K562 (cell line): Measurements from ENCODE around the gene MLLT3. TPM values are rescaled to one million over a fixed set of nuclear protein-coding genes. Genes with fewer than 3 reads are reported as not detected.

Experiments used
- ATAC-seq: fragments of 200-7000 bp; cut with Tn5 transposase; 3 replicates; pipeline ENCODE4 v1.9.1; 2020; ENCODE audit warnings: moderate library complexity
- BruUV-seq: library from RNA; stranded (reverse); fragments of 400-500 nt; replicated peaks from 2 replicates; lab custom pipeline; 2021; lab: Mats Ljungman, UMichigan
- CTCF ChIA-PET: fragments of 300-600 bp; formaldehyde crosslinking; extraction: SDS; loops from one replicate; lab custom pipeline; 2021; ENCODE audit warnings: low intra/inter-chr PET ratio; lab: Yijun Ruan, JAX
- POLR2A ChIA-PET: fragments of 300-600, 350-650 bp; sonication (Branson Sonifier 250); formaldehyde crosslinking; extraction: SDS; loops from one replicate; lab custom pipeline; 2021; ENCODE audit warnings: antibody characterized with exemption, inconsistent platforms; lab: Yijun Ruan, JAX
- DNase-seq, 4 experiments: peaks; one replicate each; pipeline versions ENCODE4 v3.0.0 to v3.0.0-alpha.2; 2011 to 2018; ENCODE audit warnings: low spot score in 3 of 4, mixed read lengths in 3 of 4; ENCODE audit errors: extremely low read depth in 1 of 4
- FAIRE-seq: peaks from 2 replicates; lab custom pipeline; 2011; peaks lifted over from hg19 to GRCh38; lab: Jason Lieb, UNC
- H2AFZ ChIP-seq: 2 replicates; pipeline ENCODE4 v1.6.0; 2011; ENCODE audit warnings: low read depth, low read length, control low read depth, inconsistent platforms
- H3K27ac ChIP-seq: fragments of 200-600 bp; 3 replicates; pipeline ENCODE4 v1.8.0; 2011; ENCODE audit warnings: low read depth, mild to moderate bottlenecking, control low read depth, inconsistent platforms, low read length, moderate library complexity, mixed read lengths; ENCODE audit errors: extremely low read depth
- H3K27me3 ChIP-seq, 2 experiments: fragments of 300-600 bp in 1 of 2; 2 replicates in 1 of 2; 3 replicates in 1 of 2; pipeline versions ENCODE4 v1.6.0 to v1.8.0; 2011; ENCODE audit warnings: inconsistent platforms in 2 of 2, low read length in 2 of 2, mild to moderate bottlenecking in 1 of 2, mixed read lengths in 1 of 2, moderate library complexity in 1 of 2; ENCODE audit not compliant: control insufficient read depth in 2 of 2, insufficient read depth in 2 of 2
- H3K36me3 ChIP-seq: fragments of 300-600 bp; 3 replicates; pipeline ENCODE4 v1.8.0; 2011; ENCODE audit warnings: mild to moderate bottlenecking, low read length, inconsistent platforms; ENCODE audit not compliant: control insufficient read depth, insufficient read depth
- H3K4me1 ChIP-seq, 2 experiments: fragments of 200-600 bp in 1 of 2; replicated peaks in 1 of 2; 2 replicates in 1 of 2; 3 replicates in 1 of 2; pipeline versions ENCODE4 v1.5.1 to v1.8.0; 2011; ENCODE audit warnings: inconsistent platforms in 2 of 2, low read length in 2 of 2, mild to moderate bottlenecking in 1 of 2, mixed read lengths in 1 of 2, moderate library complexity in 1 of 2; ENCODE audit not compliant: control insufficient read depth in 2 of 2, insufficient read depth in 2 of 2
- H3K4me2 ChIP-seq: 2 replicates; pipeline ENCODE4 v1.6.1; 2011; ENCODE audit warnings: low read length, control low read depth, inconsistent platforms, mixed read lengths; ENCODE audit not compliant: insufficient read depth
- H3K4me3 ChIP-seq: fragments of 200-600 bp; sonication (generic), shearing (Covaris generic); 2 replicates; pipeline ENCODE4 v1.5.1; 2016; ENCODE audit warnings: control low read depth, inconsistent platforms
- H3K79me2 ChIP-seq: fragments of 200-600 bp; 3 replicates; pipeline ENCODE4 v1.8.0; 2011; ENCODE audit warnings: low read length, inconsistent platforms; ENCODE audit not compliant: control insufficient read depth, insufficient read depth
- H3K9ac ChIP-seq, 2 experiments: 2 replicates each; pipeline versions ENCODE4 v1.6.0 to v1.6.1; 2011; ENCODE audit warnings: low read depth in 2 of 2, low read length in 2 of 2, control low read depth in 1 of 2, inconsistent platforms in 1 of 2, mild to moderate bottlenecking in 1 of 2, mixed read lengths in 1 of 2; ENCODE audit not compliant: insufficient read depth in 1 of 2
- H3K9me1 ChIP-seq: one replicate; pipeline ENCODE4 v1.6.0; 2011; ENCODE audit warnings: inconsistent platforms, mild to moderate bottlenecking, low read length, moderate library complexity; ENCODE audit not compliant: control insufficient read depth, insufficient read depth
- H3K9me3 ChIP-seq: replicated peaks from 2 replicates; pipeline ENCODE4 v1.5.1; 2011; ENCODE audit warnings: low read depth, low read length, inconsistent platforms; ENCODE audit not compliant: control insufficient read depth, insufficient read depth
- H4K20me1 ChIP-seq: replicated peaks from 2 replicates; pipeline ENCODE4 v1.6.1; 2011; ENCODE audit warnings: low read length, inconsistent platforms, mixed read lengths; ENCODE audit not compliant: control insufficient read depth, insufficient read depth
- BCOR ChIP-seq: fragments of 450-650 bp; IDR thresholded peaks from 2 replicates; pipeline ENCODE4 v1.6.1; 2016
- BRD9 ChIP-seq: fragments of 450-650 bp; IDR thresholded peaks from 2 replicates; pipeline ENCODE4 v1.6.1; 2018; ENCODE audit warnings: low read depth; ENCODE audit not compliant: partially characterized antibody
- C11orf30 ChIP-seq: fragments of 450-650 bp; IDR thresholded peaks from 2 replicates; pipeline ENCODE4 v1.6.1; 2016; ENCODE audit warnings: low read depth, mild to moderate bottlenecking
- EHMT2 ChIP-seq: fragments of 450-650 bp; IDR thresholded peaks from 2 replicates; pipeline ENCODE4 v1.6.1; 2018; ENCODE audit warnings: antibody characterized with exemption
- FIP1L1 ChIP-seq: fragments of 200-400 bp; formaldehyde crosslinking; IDR thresholded peaks from 2 replicates; pipeline ENCODE4 v1.6.1; 2018; ENCODE audit warnings: mild to moderate bottlenecking, low read depth, low read length; ENCODE audit not compliant: poor library complexity, severe bottlenecking
- GTF2F1 ChIP-seq: IDR thresholded peaks from 2 replicates; pipeline ENCODE4 v1.6.1; 2011; ENCODE audit warnings: low read depth, low read length, improper control_type of control experiment
- HSF4 ChIP-seq: fragments of 250-450 bp; sonication (Bioruptor Pico); IDR thresholded peaks from 2 replicates; pipeline ENCODE4 v2.1.2; 2022; ENCODE audit warnings: mild to moderate bottlenecking, moderate library complexity, borderline replicate concordance
- LARP7 ChIP-seq: fragments of 450-650 bp; IDR thresholded peaks from 2 replicates; pipeline ENCODE4 v1.6.1; 2016
- NFRKB ChIP-seq: fragments of 450-650 bp; IDR thresholded peaks from 2 replicates; pipeline ENCODE4 v1.6.1; 2016; ENCODE audit warnings: low read depth
- POLR3A ChIP-seq: IDR thresholded peaks from 2 replicates; pipeline ENCODE4 v1.6.1; 2011; ENCODE audit warnings: borderline replicate concordance, mild to moderate bottlenecking, moderate library complexity; ENCODE audit not compliant: insufficient read length, insufficient read depth; ENCODE audit errors: extremely low read depth
- PPARD ChIP-seq: fragments of 250-450 bp; sonication (Bioruptor Pico); IDR thresholded peaks from 2 replicates; pipeline ENCODE4 v1.8.0; 2022; ENCODE audit warnings: inconsistent platforms, mild to moderate bottlenecking, moderate library complexity
- RAD51 ChIP-seq: fragments of 450-650 bp; IDR thresholded peaks from 2 replicates; pipeline ENCODE4 v1.7.1; 2016; ENCODE audit warnings: low read depth, mild to moderate bottlenecking, borderline replicate concordance
- RBM14 ChIP-seq: fragments of 200-400 bp; formaldehyde crosslinking; IDR thresholded peaks from 2 replicates; pipeline ENCODE4 v1.6.1; 2018; ENCODE audit warnings: low read depth, mild to moderate bottlenecking, low read length, moderate library complexity, borderline replicate concordance; ENCODE audit not compliant: insufficient read depth
- SETDB1 ChIP-seq: IDR thresholded peaks from one replicate; pipeline ENCODE4 v1.6.1; 2012; ENCODE audit warnings: low read length, control low read depth, inconsistent platforms
- ZNF263 ChIP-seq: sonication (generic); formaldehyde crosslinking; IDR thresholded peaks from 2 replicates; pipeline ENCODE4 v1.8.0; 2022; ENCODE audit warnings: mild to moderate bottlenecking, missing genetic modification reagents, borderline replicate concordance
- ZNF431 ChIP-seq: sonication (generic); formaldehyde crosslinking; IDR thresholded peaks from 2 replicates; pipeline ENCODE4 v1.8.0; 2022; ENCODE audit warnings: mild to moderate bottlenecking, missing genetic modification reagents
- ZNF75A ChIP-seq: fragments of 450-650 bp; formaldehyde crosslinking; IDR thresholded peaks from 2 replicates; pipeline ENCODE4 v1.4.0; 2020; ENCODE audit warnings: mild to moderate bottlenecking
- ZNF785 ChIP-seq: fragments of 250-450 bp; sonication (Bioruptor Pico); IDR thresholded peaks from 2 replicates; pipeline ENCODE4 v1.4.0; 2020; ENCODE audit warnings: mild to moderate bottlenecking
- WGBS: fragments of 100-300 bp; shearing (Covaris generic); methylation state at CpG from one replicate; pipeline ENCODE4 v1.1.6; 2016; ENCODE audit warnings: low coverage, mixed read lengths; ENCODE audit not compliant: insufficient coverage; ENCODE audit errors: missing lambda C conversion rate; 5-methylcytosine and 5-hydroxymethylcytosine counted together
- in situ Hi-C: fragments of 300-500 bp; cut with MboI; formaldehyde crosslinking; loops from 4 replicates; pipeline ENCODE4 v1.15.0; 2018; ENCODE audit warnings: inconsistent platforms, mixed read lengths
- intact Hi-C: fragments of 100-400 bp; cut with micrococcal nuclease; formaldehyde crosslinking; loops from 2 replicates; pipeline ENCODE4 v1.14.2; 2022
- polyA plus RNA-seq, 8 experiments: library from polyadenylated mRNA; depleted of rRNA in 4 of 8; stranded (reverse) in 5 of 8; unstranded in 3 of 8; fragments of >200 nt; fragmentation: Nextera tagmentation in 2 of 8; fragmentation: Illumina TruSeq in 1 of 8; extraction: Ambion mirVana in 2 of 8; extraction: Trizol in 1 of 8; gene quantifications; 2 replicates each; pipeline versions ENCODE4 v1.2.1 to v1.2.3, GENCODE V29; 2011 to 2014; ENCODE audit warnings: inconsistent platforms in 1 of 8, missing spikeins in 1 of 8
- total RNA-seq, 7 experiments: library from RNA; depleted of rRNA in 6 of 7; stranded (reverse); fragments of >200 nt in 6 of 7; fragmentation: Illumina TruSeq in 2 of 7; extraction: Trizol in 2 of 7; gene quantifications; 2 replicates each; pipeline versions ENCODE4 v1.2.1 to v1.2.3, GENCODE V29; 2011 to 2021; ENCODE audit warnings: low replicate concordance in 1 of 7
- TF ChIP-seq, protein P1 (sequence below): conservative IDR thresholded peaks from 2 replicates; pipeline ENCODE4 v1.6.1; 2011; ENCODE audit warnings: low read depth, mild to moderate bottlenecking, low read length; ENCODE audit not compliant: control insufficient read depth
- TF ChIP-seq, protein P2 (sequence below): fragments of 250-450 bp; sonication (Bioruptor Pico); IDR thresholded peaks from 2 replicates; pipeline ENCODE4 v1.4.0; 2020; ENCODE audit warnings: mild to moderate bottlenecking

Gene MLLT3
- total and polyA plus RNA-seq, 9 of the 15 experiments (the other 6 are each of a cell fraction or from before 2014, with no cell fraction given): 0.07 to 0.42 (median 0.22) TPM; not detected in 4

DNA sequence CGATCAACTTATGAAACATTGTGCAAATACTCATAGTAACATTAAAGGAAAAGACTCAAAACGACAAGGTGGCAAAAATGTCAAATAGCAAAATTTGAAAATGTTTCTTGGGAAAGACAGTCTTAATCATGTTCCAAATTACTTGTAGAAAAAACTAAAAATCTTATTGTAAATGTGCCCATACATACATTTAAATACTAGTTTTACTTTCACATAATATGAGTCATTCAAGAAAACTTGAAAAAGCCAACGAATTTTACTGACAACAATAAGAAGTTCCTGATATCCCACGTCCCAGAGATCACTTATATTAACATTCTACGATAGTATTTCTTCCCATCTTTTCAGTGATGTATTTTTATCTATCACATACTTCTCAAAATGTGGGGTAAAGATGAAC lies 13.7 kb downstream of the MLLT3 start:
- TF ChIP-seq PPARD (CRISPR knock-in tag) (no peak), RAD51 (no peak), ZNF785 (CRISPR knock-in tag) (no peak), EHMT2 (no peak), BRD9 (no peak), ZNF75A (CRISPR knock-in tag) (no peak), NFRKB (no peak), ZNF263 (no peak), SETDB1 (no peak), HSF4 (CRISPR knock-in tag) (no peak), BCOR (no peak), C11orf30 (no peak), GTF2F1 (no peak), POLR3A (no peak), ZNF431 (CRISPR knock-in tag) (no peak), FIP1L1 (no peak), RBM14 (no peak), LARP7 (no peak)
- TF ChIP-seq, protein P1, sequence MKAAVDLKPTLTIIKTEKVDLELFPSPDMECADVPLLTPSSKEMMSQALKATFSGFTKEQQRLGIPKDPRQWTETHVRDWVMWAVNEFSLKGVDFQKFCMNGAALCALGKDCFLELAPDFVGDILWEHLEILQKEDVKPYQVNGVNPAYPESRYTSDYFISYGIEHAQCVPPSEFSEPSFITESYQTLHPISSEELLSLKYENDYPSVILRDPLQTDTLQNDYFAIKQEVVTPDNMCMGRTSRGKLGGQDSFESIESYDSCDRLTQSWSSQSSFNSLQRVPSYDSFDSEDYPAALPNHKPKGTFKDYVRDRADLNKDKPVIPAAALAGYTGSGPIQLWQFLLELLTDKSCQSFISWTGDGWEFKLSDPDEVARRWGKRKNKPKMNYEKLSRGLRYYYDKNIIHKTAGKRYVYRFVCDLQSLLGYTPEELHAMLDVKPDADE: no peak
- TF ChIP-seq, protein P2, sequence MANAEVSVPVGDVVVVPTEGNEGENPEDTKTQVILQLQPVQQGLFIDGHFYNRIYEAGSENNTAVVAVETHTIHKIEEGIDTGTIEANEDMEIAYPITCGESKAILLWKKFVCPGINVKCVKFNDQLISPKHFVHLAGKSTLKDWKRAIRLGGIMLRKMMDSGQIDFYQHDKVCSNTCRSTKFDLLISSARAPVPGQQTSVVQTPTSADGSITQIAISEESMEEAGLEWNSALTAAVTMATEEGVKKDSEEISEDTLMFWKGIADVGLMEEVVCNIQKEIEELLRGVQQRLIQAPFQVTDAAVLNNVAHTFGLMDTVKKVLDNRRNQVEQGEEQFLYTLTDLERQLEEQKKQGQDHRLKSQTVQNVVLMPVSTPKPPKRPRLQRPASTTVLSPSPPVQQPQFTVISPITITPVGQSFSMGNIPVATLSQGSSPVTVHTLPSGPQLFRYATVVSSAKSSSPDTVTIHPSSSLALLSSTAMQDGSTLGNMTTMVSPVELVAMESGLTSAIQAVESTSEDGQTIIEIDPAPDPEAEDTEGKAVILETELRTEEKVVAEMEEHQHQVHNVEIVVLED (CRISPR knock-in tag): no peak
- no peak overlapping the region for H3K4me3 ChIP-seq
- H3K4me2 ChIP-seq: no peak overlapping the region
- no peaks in the 10 kb centered on the region for H3K79me2 ChIP-seq
- H3K36me3 ChIP-seq: no peaks in the 10 kb centered on the region
- no peaks in the 10 kb centered on the region for H4K20me1 ChIP-seq
- ChIA-PET POLR2A (no interaction called here), CTCF (no interaction called here)
- H3K4me1 ChIP-seq: no peaks in the 10 kb centered on the region
- no peaks in the 10 kb centered on the region for H3K27me3 ChIP-seq
- no peak overlapping the region for H2AFZ ChIP-seq
- 1% methylated on average over 5 of the region's 5 CpGs for WGBS
- FAIRE-seq: no peak
- BruUV-seq: no TSS peak
- H3K9ac ChIP-seq: no peak overlapping the region
- H3K9me3 ChIP-seq: no peaks in the 10 kb centered on the region
- in situ Hi-C loops (no loop called here), intact Hi-C loops (no loop called here)
- H3K27ac ChIP-seq: no peak overlapping the region
- no peaks in the 10 kb centered on the region for H3K9me1 ChIP-seq
- no peak for DNase-seq
- no peak for ATAC-seq
